ENCODE data around the gene HIVEP3. TPM values are rescaled to one million over a fixed set of nuclear protein-coding genes. Genes with fewer than 3 reads are reported as not detected.

HIVEP3 gene
- total and polyA plus RNA-seq, 2 donors (not counting 1 experiment from before 2014, with no cell fraction given), result 2.0 to 5.1 TPM

DNA sequence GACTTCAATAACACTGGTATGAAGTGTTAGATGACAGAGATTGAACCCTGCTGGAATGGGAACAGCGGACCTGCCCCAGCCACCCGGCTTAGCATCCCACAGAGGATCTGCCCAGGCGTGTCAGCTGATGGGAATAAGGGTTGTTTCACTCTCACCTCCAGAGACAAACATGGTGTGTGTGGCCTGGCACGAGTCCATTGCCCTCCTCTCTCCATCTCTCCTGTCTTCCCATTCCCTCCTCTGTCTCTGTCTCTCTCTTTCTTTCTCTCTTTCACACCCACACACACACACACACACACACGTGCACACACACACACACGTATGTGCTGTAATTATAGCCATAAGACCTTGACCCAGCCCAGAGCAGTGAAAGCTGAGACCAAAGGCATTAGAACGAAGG, 200.2 kb downstream of the HIVEP3 start:
- CTCF ChIA-PET, result no interaction called here

DNA sequence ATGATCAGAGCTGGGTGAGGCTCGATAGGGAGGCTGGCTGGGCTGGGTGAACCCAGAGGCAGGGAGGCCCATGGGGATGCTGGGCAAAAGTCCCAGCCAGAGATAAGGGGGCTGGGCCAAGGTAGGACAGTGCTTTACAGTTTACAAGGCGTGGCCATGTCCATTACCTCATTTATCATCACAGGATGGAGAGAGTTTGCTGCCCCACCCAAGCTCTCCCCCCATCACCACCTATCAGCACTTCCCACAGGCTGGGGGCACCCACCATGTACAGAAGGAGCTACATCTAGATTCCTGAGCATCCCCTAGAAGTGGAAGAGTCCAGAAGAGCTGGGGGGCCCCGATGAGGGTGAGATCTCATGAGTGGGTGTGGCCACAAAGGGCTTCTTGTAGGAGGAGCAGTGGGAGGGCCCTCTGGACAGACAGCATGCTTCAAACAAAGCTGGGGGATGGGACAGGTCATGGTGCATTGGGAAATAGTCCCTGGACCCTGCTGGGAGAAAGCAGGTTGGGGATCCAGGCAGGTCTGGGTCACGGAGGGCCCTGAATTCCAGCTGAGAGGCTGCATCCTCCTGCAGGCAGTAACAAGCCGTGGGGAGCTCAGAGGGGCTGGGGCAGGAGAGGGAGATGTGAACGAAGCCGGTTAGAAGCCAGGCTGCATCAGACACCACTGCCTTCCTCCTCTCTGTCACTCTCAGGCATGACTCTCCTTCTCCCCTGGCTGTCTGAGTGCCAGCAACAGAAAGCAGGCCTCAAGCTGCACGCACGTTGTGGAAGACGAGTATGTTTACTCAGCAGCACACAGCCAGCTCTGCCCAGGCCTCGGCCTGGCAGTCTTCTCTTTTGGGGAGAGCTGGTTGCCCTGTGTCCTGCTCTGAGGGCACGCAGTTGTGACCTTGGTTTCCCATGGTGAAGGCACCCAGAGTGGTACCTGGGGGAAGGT, 202.3 kb downstream of the HIVEP3 start:
- Histone ChIP-seq H3K27ac (ENCODE audit: low read length in 2 of 2) (no peak overlapping the region), H3K4me2 (replicated peaks; ENCODE audit: low read depth, low read length, poor library complexity, severe bottlenecking) (no peak overlapping the region), H3K9ac (ENCODE audit: low read length) (no peak overlapping the region), H3K27me3 (replicated peaks in 1 of 4; ENCODE audit: control extremely low read depth in 1 of 4, control insufficient read depth in 3 of 4, insufficient read depth in 4 of 4, low read length in 3 of 4) (no peaks in the 10 kb centered on the region), H4K20me1 (ENCODE audit: control insufficient read depth, insufficient read depth, low read length, poor library complexity, severe bottlenecking) (no peaks in the 10 kb centered on the region), H2AFZ (ENCODE audit: insufficient read depth, low read depth, low read length, poor library complexity, severe bottlenecking) (no peak overlapping the region), H3K9me3 (ENCODE audit: control extremely low read depth in 1 of 3, control insufficient read depth in 2 of 3, insufficient read depth in 1 of 3, low read length in 2 of 3) (no peaks in the 10 kb centered on the region), H3K4me3 (ENCODE audit: control extremely low read depth in 1 of 5, extremely low read depth in 1 of 5, insufficient read depth in 1 of 5, low read depth in 2 of 5, low read length in 4 of 5) (no peak overlapping the region), H3K36me3 (replicated peaks in 1 of 2; ENCODE audit: control extremely low read depth in 1 of 2, control insufficient read depth in 1 of 2, extremely low read depth in 1 of 2, insufficient read depth in 2 of 2, low read length in 1 of 2) (no peaks in the 10 kb centered on the region), H3K4me1 (ENCODE audit: control insufficient read depth in 2 of 2, insufficient read depth in 2 of 2, low read length in 2 of 2) (peaks cover 17 to 29% of the 10 kb centered on the region in 2 donors), H3K79me2 (ENCODE audit: control insufficient read depth, insufficient read depth, low read length) (no peaks in the 10 kb centered on the region)
- Mint-ChIP-seq H3K4me1 (peaks cover 32% of the 10 kb centered on the region), H3K27me3 (no peaks in the 10 kb centered on the region), H3K4me3 (no peak overlapping the region), H3K9me3 (ENCODE audit: insufficient read depth) (no peaks in the 10 kb centered on the region), H3K27ac (no peak overlapping the region)
- CTCF ChIA-PET, result no interaction called here
- intact Hi-C loops (cut with micrococcal nuclease), result no loop called here
- DNase-seq, result no peak
- TF ChIP-seq EZH2 (IDR thresholded peaks at IDR 0.05; ENCODE audit: borderline replicate concordance, insufficient read depth, low read depth, low read length, poor library complexity, severe bottlenecking), result no peak
- TF ChIP-seq, protein P1, sequence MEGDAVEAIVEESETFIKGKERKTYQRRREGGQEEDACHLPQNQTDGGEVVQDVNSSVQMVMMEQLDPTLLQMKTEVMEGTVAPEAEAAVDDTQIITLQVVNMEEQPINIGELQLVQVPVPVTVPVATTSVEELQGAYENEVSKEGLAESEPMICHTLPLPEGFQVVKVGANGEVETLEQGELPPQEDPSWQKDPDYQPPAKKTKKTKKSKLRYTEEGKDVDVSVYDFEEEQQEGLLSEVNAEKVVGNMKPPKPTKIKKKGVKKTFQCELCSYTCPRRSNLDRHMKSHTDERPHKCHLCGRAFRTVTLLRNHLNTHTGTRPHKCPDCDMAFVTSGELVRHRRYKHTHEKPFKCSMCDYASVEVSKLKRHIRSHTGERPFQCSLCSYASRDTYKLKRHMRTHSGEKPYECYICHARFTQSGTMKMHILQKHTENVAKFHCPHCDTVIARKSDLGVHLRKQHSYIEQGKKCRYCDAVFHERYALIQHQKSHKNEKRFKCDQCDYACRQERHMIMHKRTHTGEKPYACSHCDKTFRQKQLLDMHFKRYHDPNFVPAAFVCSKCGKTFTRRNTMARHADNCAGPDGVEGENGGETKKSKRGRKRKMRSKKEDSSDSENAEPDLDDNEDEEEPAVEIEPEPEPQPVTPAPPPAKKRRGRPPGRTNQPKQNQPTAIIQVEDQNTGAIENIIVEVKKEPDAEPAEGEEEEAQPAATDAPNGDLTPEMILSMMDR (IDR thresholded peaks at IDR 0.05), result no peak
- ATAC-seq (ENCODE audit: low read depth), result no peak
- POLR2A ChIA-PET, result no interaction called here
- WGBS (ENCODE audit: insufficient coverage), result 91% methylated on average over 11 of the region's 12 CpGs

More for the DNA sequence above, 200.2 kb downstream of the HIVEP3 start:
- Histone ChIP-seq H3K4me3 (ENCODE audit: control extremely low read depth in 1 of 5, extremely low read depth in 1 of 5, insufficient read depth in 1 of 5, low read depth in 2 of 5, low read length in 4 of 5) (no peak overlapping the region), H3K27ac (ENCODE audit: low read length in 2 of 2) (no peak overlapping the region), H3K36me3 (replicated peaks in 1 of 2; ENCODE audit: control extremely low read depth in 1 of 2, control insufficient read depth in 1 of 2, extremely low read depth in 1 of 2, insufficient read depth in 2 of 2, low read length in 1 of 2) (no peaks in the 10 kb centered on the region), H2AFZ (ENCODE audit: insufficient read depth, low read depth, low read length, poor library complexity, severe bottlenecking) (no peak overlapping the region), H3K9ac (ENCODE audit: low read length) (no peak overlapping the region), H3K4me2 (replicated peaks; ENCODE audit: low read depth, low read length, poor library complexity, severe bottlenecking) (peak overlapping the region; percentile 32), H3K4me1 (ENCODE audit: control insufficient read depth in 2 of 2, insufficient read depth in 2 of 2, low read length in 2 of 2) (peaks cover 23 to 41% of the 10 kb centered on the region in 2 donors), H3K9me3 (ENCODE audit: control extremely low read depth in 1 of 3, control insufficient read depth in 2 of 3, insufficient read depth in 1 of 3, low read length in 2 of 3) (no peaks in the 10 kb centered on the region), H3K27me3 (replicated peaks in 1 of 4; ENCODE audit: control extremely low read depth in 1 of 4, control insufficient read depth in 3 of 4, insufficient read depth in 4 of 4, low read length in 3 of 4) (no peaks in the 10 kb centered on the region), H4K20me1 (ENCODE audit: control insufficient read depth, insufficient read depth, low read length, poor library complexity, severe bottlenecking) (no peaks in the 10 kb centered on the region), H3K79me2 (ENCODE audit: control insufficient read depth, insufficient read depth, low read length) (no peaks in the 10 kb centered on the region)
- ATAC-seq (ENCODE audit: low read depth) (no peak), DNase-seq (no peak)
- H3K27me3 Mint-ChIP-seq, result no peaks in the 10 kb centered on the region
- intact Hi-C loops (cut with micrococcal nuclease), result no loop called here
- 93% methylated on average over 7 of the region's 7 CpGs for WGBS (ENCODE audit: insufficient coverage)
- H3K27ac Mint-ChIP-seq, result no peak overlapping the region
- POLR2A ChIA-PET, result interaction anchor here (0.9 kb wide), 1 partner anchor 11 kb away, joined by 3 read pairs; no protein-coding TSS in a partner anchor
- no peaks in the 10 kb centered on the region for H3K9me3 Mint-ChIP-seq (ENCODE audit: insufficient read depth)
- no peak overlapping the region for H3K4me3 Mint-ChIP-seq
- H3K4me1 Mint-ChIP-seq, result peaks cover 47% of the 10 kb centered on the region
- TF ChIP-seq, protein P1 (IDR thresholded peaks at IDR 0.05), result no peak
- no peak for TF ChIP-seq EZH2 (IDR thresholded peaks at IDR 0.05; ENCODE audit: borderline replicate concordance, insufficient read depth, low read depth, low read length, poor library complexity, severe bottlenecking)
